Measurements from ENCODE around the gene RAPGEF4.

The RAPGEF4 gene

GRCh38 chr2:172869861-172870260 is 134.2 kb downstream of the RAPGEF4 start:
- no peaks in the 10 kb centered on the region for H3K79me2 ChIP-seq (ENCODE audit: control insufficient read depth, low read length)
- H3K4me3 ChIP-seq (ENCODE audit: low read length): no peak overlapping the region
- no peaks in the 10 kb centered on the region for H3K4me1 ChIP-seq (ENCODE audit: control insufficient read depth, low read length)
- H3K27me3 ChIP-seq (ENCODE audit: control insufficient read depth, low read length): no peaks in the 10 kb centered on the region
- H3K36me3 ChIP-seq (ENCODE audit: control insufficient read depth, low read length): no peaks in the 10 kb centered on the region
- TF ChIP-seq EZH2phosphoT487 (IDR thresholded peaks at IDR 0.05; ENCODE audit: borderline replicate concordance, low read length) (no peak), CTCF (IDR thresholded peaks at IDR 0.05; ENCODE audit: low read depth, low read length, poor library complexity, severe bottlenecking) (no peak)
- no peaks in the 10 kb centered on the region for H3K9me2 ChIP-seq (replicated peaks; ENCODE audit: control insufficient read depth, low read length)
- H3F3A ChIP-seq (ENCODE audit: control insufficient read depth, insufficient read depth): no peaks in the 10 kb centered on the region
- H4K20me1 ChIP-seq (ENCODE audit: control insufficient read depth, insufficient read depth, low read depth, low read length): no peaks in the 10 kb centered on the region
- no peak overlapping the region for H3K27ac ChIP-seq (ENCODE audit: low read depth, low read length)
- H3K4me2 ChIP-seq (ENCODE audit: low read length): no peak overlapping the region
- H3K9me3 ChIP-seq (ENCODE audit: control insufficient read depth, insufficient read depth, low read length): no peaks in the 10 kb centered on the region

GRCh38 chr2:172870396-172870795 is 134.8 kb downstream of the RAPGEF4 start:
- Histone ChIP-seq H4K20me1 (ENCODE audit: control insufficient read depth, insufficient read depth, low read depth, low read length) (no peaks in the 10 kb centered on the region), H3K9me2 (replicated peaks; ENCODE audit: control insufficient read depth, low read length) (no peaks in the 10 kb centered on the region), H3K79me2 (ENCODE audit: control insufficient read depth, low read length) (no peaks in the 10 kb centered on the region), H3K9me3 (ENCODE audit: control insufficient read depth, insufficient read depth, low read length) (no peaks in the 10 kb centered on the region), H3K27me3 (ENCODE audit: control insufficient read depth, low read length) (no peaks in the 10 kb centered on the region), H3K4me3 (ENCODE audit: low read length) (no peak overlapping the region), H3K27ac (ENCODE audit: low read depth, low read length) (no peak overlapping the region), H3K4me1 (ENCODE audit: control insufficient read depth, low read length) (no peaks in the 10 kb centered on the region), H3K36me3 (ENCODE audit: control insufficient read depth, low read length) (no peaks in the 10 kb centered on the region), H3F3A (ENCODE audit: control insufficient read depth, insufficient read depth) (no peaks in the 10 kb centered on the region), H3K4me2 (ENCODE audit: low read length) (no peak overlapping the region)
- TF ChIP-seq EZH2phosphoT487 (IDR thresholded peaks at IDR 0.05; ENCODE audit: borderline replicate concordance, low read length) (no peak), CTCF (IDR thresholded peaks at IDR 0.05; ENCODE audit: low read depth, low read length, poor library complexity, severe bottlenecking) (no peak)

GRCh38 chr2:172877826-172878225 is 142.2 kb downstream of the RAPGEF4 start:
- no peak for TF ChIP-seq EZH2phosphoT487 (IDR thresholded peaks at IDR 0.05; ENCODE audit: borderline replicate concordance, low read length)
- no peak for TF ChIP-seq CTCF (IDR thresholded peaks at IDR 0.05; ENCODE audit: low read depth, low read length, poor library complexity, severe bottlenecking)
- Histone ChIP-seq H3K27me3 (ENCODE audit: control insufficient read depth, low read length) (peaks cover 5% of the 10 kb centered on the region; the same call in 1 of the 2 replicates), H4K20me1 (ENCODE audit: control insufficient read depth, insufficient read depth, low read depth, low read length) (no peaks in the 10 kb centered on the region), H3K4me2 (ENCODE audit: low read length) (no peak overlapping the region), H3K9me2 (replicated peaks; ENCODE audit: control insufficient read depth, low read length) (no peaks in the 10 kb centered on the region), H3K4me3 (ENCODE audit: low read length) (no peak overlapping the region), H3K36me3 (ENCODE audit: control insufficient read depth, low read length) (no peaks in the 10 kb centered on the region), H3K27ac (ENCODE audit: low read depth, low read length) (no peak overlapping the region), H3F3A (ENCODE audit: control insufficient read depth, insufficient read depth) (no peaks in the 10 kb centered on the region), H3K9me3 (ENCODE audit: control insufficient read depth, insufficient read depth, low read length) (no peaks in the 10 kb centered on the region), H3K4me1 (ENCODE audit: control insufficient read depth, low read length) (no peaks in the 10 kb centered on the region), H3K79me2 (ENCODE audit: control insufficient read depth, low read length) (no peaks in the 10 kb centered on the region)

GRCh38 chr2:172878260-172878659 is 142.6 kb downstream of the RAPGEF4 start:
- Histone ChIP-seq H3K79me2 (ENCODE audit: control insufficient read depth, low read length) (no peaks in the 10 kb centered on the region), H3K9me2 (replicated peaks; ENCODE audit: control insufficient read depth, low read length) (no peaks in the 10 kb centered on the region), H3K4me2 (ENCODE audit: low read length) (no peak overlapping the region), H3F3A (ENCODE audit: control insufficient read depth, insufficient read depth) (no peaks in the 10 kb centered on the region), H3K27me3 (ENCODE audit: control insufficient read depth, low read length) (peaks cover 5% of the 10 kb centered on the region; the same call in 1 of the 2 replicates), H3K9me3 (ENCODE audit: control insufficient read depth, insufficient read depth, low read length) (no peaks in the 10 kb centered on the region), H4K20me1 (ENCODE audit: control insufficient read depth, insufficient read depth, low read depth, low read length) (no peaks in the 10 kb centered on the region), H3K4me1 (ENCODE audit: control insufficient read depth, low read length) (no peaks in the 10 kb centered on the region), H3K36me3 (ENCODE audit: control insufficient read depth, low read length) (no peaks in the 10 kb centered on the region), H3K27ac (ENCODE audit: low read depth, low read length) (no peak overlapping the region), H3K4me3 (ENCODE audit: low read length) (no peak overlapping the region)
- no peak for TF ChIP-seq EZH2phosphoT487 (IDR thresholded peaks at IDR 0.05; ENCODE audit: borderline replicate concordance, low read length)
- no peak for TF ChIP-seq CTCF (IDR thresholded peaks at IDR 0.05; ENCODE audit: low read depth, low read length, poor library complexity, severe bottlenecking)
